Ureter (tissue), 1 donor: Measurements from ENCODE around the gene MAGEB2. TPM values are rescaled to one million over a fixed set of nuclear protein-coding genes. Genes with fewer than 3 reads are reported as not detected.
"Not testable (repeated sequence)": the region's sequence is repeated elsewhere in the genome, so short reads cannot be mapped to it uniquely, and the experiment has no call there.

Source experiments
- DNase-seq: peaks from one replicate; pipeline ENCODE4 v3.0.0-alpha.2; 2020; ENCODE audit warnings: low spot score
- total RNA-seq: library from RNA; stranded (reverse); gene quantifications from one replicate; pipeline ENCODE4 v1.2.4, GENCODE V29; 2023
- donor health status: DM: yes; HTN: yes; CAD: no.

The MAGEB2 gene, protein sequence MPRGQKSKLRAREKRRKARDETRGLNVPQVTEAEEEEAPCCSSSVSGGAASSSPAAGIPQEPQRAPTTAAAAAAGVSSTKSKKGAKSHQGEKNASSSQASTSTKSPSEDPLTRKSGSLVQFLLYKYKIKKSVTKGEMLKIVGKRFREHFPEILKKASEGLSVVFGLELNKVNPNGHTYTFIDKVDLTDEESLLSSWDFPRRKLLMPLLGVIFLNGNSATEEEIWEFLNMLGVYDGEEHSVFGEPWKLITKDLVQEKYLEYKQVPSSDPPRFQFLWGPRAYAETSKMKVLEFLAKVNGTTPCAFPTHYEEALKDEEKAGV
- total RNA-seq = not detected

DNA sequence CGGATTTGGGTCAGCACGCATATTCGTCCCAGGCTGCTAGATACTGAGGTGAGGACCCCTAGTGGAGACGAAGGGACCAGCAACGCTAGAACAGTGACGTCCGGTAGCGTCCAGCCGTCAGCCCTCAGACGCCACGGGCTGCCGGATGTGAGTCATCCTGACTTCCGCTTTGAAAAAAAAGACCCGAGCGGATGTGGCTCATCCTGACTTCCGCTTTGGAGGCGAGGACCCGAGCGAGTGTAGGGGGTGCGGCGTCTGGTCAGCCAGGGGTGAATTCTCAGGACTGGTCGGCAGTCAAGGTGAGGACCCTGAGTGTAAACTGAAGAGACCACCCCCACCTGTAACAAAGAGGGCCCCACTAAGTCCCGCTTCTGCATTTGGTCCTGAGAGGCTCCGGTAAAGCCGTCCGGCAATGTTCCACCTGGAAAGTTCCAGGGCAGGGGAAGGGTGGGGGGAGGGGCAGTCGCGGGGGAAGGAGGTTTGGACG lies at the start of gene MAGEB2:
TSS of gene MAGEB2 (plus strand) at position 207 of the 487 bp plus-strand sequence. CDS start 3,018 bp downstream, outside the sequence.
- no peak for DNase-seq

DNA sequence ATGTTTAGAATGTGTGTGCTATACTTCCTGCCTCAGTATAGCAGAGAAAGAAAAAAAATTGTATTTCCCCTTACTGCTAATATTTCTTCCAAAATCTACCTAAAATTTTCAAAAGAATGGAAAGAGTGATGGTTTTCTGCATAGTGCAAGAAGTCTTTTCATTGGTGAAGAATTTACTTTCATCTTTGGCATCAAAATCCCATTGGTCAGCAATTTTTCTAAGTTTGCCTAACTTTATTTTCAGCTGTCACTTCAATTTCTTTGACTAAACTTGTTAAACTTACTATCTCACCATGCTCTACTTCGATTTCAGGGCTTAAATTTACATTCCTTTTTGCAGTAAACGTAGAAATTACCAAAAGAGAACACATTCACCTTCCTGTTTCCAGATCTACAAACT lies 44.5 kb upstream of the MAGEB2 start:
- no peak for DNase-seq

DNA sequence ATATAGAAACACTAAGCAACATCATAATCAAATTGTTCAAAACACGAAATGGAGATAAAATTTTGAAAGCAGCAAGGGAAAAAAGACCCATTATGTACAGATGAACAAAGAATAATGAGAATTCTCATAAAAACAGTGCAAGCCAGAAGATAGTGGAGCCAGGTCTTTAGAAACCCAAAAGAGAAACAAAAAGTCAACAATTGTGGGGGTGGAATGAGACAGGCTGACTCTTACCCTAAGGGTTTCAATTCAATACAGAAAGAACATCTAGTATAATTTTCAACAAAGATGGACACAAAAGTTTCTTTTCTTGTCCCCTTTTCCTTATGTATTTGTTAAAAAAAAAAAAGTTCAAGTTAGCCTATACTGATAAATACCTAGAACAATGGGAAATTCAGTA lies 34.0 kb upstream of the MAGEB2 start:
- DNase-seq = no peak

DNA sequence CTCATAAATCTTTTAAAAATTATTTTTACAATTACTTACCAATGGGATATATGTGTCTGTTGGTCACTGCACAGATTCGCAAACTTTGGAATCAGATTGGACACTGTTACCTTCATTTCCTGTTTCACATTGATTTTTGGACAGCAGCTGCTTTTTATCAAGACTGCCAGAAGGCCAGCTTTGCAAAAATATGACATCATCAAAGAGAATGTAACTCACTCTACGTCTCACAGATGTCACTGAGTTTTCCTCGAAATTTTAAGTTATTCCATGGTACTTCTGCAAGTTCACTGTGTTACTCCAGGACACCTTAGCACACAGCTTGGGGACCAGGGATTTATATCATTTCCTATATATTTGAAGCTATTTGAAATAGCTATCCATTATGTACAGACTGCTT lies 31.8 kb upstream of the MAGEB2 start:
- no peak for DNase-seq

DNA sequence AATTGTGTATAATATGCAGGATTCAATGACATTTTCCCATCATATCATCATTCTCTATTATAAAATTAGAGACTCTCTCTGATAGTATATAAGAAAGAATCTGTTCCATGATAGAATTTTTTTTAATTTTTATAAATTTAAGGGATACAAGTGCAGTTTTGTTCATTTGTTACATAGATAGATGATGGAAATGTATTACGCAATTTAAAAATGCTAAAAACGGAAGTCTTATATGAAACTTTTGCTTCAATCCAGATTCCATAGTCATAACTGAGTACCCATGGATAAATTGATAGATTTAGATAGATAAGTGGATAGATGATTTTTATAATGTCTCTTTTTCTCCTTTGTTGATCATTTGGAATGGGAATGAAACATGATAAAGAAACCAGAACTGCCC lies 24.9 kb upstream of the MAGEB2 start:
- no peak for DNase-seq

DNA sequence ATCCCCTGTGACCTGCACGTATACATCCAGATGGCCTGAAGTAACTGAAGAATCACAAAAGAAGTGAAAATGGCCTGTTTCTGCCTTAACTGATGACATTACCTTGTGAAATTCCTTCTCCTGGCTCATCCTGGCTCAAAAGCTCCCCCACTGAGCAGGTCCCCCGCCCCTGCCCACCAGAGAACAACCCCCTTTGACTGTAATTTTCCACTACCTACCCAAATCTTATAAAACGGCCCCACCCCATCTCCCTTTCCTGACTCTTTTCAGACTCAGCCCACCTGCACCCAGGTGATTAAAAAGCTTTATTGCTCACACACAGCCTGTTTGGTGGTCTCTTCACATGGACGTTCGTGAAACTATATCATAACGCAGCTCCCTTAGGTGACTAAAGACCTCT lies 21.5 kb upstream of the MAGEB2 start:
- DNase-seq = not testable (repeated sequence)

DNA sequence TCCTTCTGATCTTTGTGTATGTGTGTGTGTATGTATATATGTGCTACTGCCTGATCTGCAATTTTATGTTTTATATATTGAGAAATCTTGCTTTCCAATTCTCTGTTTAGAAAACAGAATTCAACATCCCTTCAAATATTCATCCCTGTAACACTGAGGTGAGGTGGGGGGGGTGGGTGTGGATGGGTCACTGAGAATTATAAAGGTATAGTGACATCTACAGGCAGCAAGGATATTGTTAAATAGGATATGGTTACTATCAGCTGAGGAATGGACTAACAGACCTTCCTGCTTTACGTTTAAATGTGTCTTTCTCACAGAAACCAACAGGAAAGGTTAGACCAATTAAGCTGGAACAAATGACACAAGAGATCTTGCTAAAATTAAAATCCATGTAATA lies 19.0 kb upstream of the MAGEB2 start:
- no peak for DNase-seq

DNA sequence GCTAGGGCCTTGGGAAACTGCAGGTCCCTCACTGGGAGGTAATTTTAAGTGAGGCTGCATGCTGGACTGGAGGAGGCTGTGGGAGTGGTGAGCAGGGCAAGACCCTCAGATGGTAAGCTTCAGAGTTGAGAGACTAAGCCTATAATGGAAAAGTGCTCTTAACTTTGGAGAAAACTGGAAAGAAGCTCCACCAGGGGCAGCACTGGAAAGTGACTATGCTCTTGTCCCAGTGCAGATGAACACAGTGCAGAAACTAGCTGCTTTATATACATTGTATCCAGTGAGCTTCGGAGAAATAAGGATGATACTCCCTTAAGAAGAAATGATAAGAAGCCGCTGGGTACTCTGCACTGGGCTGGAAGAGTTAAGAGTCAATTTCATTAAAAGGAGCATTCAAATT lies 3.2 kb upstream of the MAGEB2 start:
- no peak for DNase-seq

DNA sequence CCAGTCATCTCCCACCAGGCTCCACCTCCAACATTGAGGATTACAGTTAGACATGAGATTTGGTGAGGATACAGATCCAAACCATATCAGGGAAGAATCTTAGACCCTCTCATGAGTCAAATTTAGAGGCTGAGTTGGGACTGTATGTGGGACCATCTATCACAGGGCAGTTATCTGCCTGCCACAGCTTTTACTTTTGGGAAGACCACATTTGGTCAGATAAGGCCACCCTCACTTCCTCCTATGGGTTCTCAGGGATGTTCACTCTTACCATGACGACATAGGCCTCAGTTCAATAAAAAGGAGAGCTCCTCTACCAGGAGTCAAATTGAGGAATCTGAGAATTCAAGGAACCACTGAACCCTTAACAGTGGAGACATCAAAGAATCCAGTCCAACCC lies 2.1 kb downstream of the MAGEB2 start:
- no peak for DNase-seq

DNA sequence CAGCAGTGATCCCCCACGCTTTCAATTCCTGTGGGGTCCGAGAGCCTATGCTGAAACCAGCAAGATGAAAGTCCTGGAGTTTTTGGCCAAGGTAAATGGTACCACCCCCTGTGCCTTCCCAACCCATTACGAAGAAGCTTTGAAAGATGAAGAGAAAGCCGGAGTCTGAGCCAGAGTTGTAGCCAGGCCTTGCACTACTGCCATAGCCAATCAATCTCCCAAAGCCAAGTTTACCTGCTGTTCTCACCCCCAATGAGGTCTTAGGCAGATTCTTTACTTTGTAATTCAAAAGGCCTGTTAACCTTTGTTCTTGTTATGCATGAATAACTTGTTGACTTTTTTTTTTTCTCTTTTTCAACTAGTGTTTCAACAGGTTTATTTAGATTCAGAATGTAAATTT lies 4.0 kb downstream of the MAGEB2 start:
- no peak for DNase-seq

DNA sequence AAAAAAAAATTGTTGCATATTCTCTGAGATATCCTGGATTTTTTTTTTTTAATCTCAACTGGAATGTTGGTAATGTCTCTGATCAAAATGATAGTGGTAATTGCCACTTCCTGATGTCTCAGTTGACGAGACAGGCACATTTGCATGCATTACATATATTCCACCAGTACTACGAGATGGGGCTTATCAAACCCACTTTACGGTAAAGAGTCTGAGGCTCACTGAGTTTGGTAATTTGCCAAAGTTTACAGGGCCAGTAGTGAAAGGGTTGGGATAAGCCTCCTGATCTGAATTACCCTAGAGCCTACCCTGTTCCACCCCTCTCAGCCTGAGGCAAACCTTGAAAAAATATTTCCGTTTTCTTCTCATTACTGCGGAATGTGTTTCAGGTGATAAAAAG lies 5.3 kb downstream of the MAGEB2 start:
- no peak for DNase-seq

DNA sequence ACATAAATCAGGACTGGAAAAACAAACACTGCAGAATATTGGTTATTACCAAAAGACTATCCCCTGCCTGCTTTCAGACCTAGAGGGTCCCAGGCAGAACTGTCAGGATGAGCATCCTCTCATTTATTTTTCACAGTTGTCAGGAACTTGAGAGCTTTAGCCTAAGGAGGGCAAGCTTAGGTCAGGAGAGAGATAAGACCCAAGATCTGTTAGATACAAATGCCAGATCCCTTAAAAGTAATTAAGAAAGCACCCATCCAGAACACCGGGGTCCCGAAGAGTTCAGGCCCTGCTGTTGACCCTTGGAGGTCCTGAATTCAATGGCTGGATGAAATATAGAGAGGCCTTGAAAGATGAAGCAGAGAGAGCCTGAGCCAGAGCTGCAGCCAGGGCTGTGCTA lies 9.2 kb downstream of the MAGEB2 start:
- DNase-seq = no peak

DNA sequence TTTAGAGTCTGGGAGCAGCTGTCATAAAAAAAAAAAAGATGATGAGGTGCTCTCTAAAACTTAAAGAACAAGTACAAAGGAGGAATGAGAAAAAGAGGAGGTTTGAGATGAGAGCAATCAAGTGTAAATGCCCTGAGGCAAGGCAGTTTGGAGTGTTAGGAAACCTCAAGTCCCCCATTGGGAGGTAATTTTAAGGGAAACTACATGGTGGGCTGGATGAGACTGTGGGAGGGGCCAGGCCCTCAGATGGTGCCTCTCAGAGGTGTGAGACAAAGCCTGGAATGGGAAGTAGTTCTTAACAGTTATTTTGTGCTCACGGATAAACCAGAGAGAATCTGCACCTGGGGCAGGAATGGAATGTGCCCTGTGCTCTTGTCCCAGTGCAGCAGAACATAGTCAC lies 13.2 kb downstream of the MAGEB2 start:
- DNase-seq = no peak

DNA sequence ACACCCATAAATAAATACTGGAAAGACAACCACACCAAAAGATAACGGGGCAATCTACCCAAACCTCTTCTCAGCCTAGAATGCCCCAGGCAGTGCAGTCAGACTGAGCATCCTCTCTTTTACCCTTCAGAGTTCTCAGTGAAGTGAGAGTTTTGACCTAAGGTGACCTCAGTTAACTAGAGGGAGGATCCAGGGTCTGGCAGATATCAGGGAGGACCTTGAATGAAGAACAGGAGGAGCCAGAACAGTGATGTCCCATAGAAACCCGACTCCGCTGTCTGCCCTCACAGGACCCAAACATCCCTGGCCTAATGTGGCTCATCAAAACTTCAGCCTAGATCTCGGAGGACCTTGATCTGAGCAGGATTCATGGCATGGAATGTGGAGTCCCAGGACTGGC lies 15.0 kb downstream of the MAGEB2 start, which contains the start of gene MAGEB3:
TSS of gene MAGEB3 (plus strand) at position 263 of the 400 bp plus-strand sequence. CDS start 5,268 bp downstream, outside the sequence.
- DNase-seq = no peak

DNA sequence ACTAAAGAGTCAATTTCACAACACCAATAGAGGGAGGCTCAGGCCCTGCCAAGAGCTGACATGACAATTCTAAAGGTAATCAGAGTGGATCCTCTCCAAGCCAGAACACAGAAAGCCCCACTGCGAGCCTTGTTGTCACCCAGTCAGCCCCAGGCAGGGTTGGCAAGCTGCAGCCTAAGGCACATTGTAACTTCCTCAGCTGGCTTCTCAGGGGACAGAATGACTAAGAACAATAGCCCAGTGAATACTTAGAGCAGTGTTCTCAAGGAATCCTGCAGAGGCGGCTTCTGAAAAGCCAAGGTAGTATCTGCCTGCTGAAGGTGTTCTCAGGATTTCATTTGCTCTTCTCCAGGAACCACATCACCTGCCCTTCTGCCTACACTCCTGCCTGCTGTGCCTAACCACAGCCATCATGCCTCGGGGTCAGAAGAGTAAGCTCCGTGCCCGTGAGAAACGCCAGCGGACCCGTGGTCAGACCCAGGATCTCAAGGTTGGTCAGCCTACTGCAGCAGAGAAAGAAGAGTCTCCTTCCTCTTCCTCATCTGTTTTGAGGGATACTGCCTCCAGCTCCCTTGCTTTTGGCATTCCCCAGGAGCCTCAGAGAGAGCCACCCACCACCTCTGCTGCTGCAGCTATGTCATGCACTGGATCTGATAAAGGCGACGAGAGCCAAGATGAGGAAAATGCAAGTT lies 26.5 kb downstream of the MAGEB2 start, which contains the start of gene MAGEB4:
TSS of gene MAGEB4 (plus strand) at position 277 of the 692 bp plus-strand sequence. CDS start at position 413, 136 bp downstream.
- DNase-seq = no peak

DNA sequence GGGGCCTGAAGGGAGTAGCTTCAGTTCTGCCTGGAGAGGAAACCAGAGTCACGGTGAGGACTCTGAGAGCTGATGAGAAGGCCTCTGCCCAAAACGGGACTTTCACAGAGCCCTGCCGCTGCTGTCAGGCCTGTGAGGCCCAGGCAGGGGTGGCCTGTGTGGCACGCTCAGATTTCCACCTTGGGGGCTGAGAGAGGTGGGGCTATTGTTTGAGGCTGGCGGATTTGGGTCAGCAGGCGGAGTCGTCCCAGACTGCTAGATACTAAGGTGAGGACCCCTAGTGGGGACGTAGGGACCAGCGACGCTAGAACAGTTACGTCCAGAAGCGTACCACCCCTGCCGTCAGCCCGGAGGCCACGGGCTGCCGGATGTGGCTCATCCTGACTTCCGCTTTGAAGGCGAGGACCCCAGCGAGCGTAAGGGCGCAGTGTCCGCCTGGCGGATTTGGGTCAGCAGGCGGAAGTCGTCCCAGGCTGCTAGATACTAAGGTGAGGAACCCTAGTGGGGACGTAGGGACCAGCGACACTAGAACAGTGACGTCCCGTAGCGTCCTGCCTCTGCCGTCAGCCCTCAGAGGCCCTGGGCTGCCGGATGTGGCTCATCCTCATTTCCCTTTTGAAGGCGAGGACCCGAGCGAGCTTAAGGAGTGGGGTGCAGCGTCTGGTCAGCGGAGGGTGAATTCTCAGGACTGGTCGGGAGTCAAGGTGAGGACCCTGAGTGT lies 31.6 kb downstream of the MAGEB2 start, which contains the start of gene MAGEB1:
TSS of gene MAGEB1 (plus strand) at position 378 of the 721 bp plus-strand sequence. CDS start 3,348 bp downstream, outside the sequence.
- no peak for DNase-seq

DNA sequence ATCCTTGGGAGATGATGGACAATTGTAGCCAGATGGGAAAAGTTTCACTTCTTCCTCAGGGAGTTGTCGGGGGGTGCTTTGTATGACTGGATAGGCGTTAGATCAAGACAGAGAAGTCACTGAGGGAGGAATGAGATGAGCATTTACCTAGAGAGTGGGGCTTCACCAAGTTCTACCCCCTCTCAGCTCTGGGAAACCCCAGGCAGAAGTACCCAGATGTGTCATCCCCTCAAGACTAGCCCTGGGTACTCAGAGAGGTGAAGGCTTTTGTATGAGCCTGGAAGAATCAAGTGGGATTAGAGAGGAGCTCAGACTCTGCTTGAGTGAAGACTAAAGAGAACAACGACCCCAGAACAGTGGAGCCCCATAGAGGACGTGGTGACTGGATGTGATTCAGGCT lies 33.5 kb downstream of the MAGEB2 start:
- no peak for DNase-seq

DNA sequence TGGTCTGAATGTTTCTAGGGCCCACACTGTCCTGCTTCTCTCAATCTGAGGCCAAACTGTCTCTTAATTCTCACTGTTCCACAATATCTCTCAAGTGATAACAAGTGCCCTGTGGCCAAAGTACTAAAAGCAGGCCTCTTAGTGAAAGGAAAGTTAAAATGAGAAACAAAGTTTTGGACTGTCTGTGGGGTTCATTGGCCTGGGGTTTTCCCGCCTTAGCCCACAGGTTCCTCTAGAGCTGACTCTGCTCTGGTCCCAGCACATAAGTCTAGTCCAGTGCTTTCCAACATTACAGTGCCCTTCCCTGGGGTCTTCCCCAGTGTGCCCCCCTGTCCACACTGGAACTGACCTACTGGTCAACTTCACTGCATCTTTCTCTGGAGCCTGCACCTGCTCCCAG lies 37.9 kb downstream of the MAGEB2 start:
- DNase-seq = no peak

DNA sequence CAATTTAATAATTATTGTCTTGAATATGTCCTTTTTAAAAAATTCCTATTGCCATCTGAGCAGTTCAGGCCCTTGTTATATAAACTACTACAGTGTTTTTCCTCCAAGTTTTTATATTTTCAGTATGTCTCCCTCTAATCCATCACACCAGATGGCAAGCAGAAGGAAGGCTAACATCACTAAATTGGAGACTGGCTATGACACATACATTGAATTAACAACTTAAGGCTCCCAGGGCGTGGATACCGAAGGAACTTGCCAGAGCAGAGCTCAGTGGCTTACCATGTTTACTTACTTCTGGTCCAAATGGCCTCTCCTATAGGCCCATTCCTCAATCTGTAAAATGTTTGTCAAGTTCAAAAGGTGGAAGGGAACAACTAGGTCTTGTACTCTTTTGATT lies 44.6 kb downstream of the MAGEB2 start:
- no peak for DNase-seq

DNA sequence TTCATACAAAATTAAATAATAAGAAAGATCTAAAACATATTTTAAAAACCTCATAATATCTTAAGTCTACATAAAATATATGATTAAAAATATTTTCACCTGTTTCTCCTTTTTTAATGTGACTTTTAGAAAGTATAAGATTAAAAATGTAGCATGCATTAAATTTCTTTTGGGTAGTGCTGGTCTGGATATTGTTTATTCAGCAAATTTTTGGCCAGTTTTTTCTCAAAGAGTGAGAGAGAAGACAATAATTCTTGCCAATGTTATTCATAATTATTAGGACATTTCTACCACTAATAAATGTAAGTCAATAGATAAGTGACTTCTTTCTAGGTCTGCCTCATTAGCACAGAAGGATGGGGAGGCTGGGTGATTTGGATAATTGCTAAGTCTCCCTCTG lies 45.6 kb downstream of the MAGEB2 start:
- no peak for DNase-seq

DNA sequence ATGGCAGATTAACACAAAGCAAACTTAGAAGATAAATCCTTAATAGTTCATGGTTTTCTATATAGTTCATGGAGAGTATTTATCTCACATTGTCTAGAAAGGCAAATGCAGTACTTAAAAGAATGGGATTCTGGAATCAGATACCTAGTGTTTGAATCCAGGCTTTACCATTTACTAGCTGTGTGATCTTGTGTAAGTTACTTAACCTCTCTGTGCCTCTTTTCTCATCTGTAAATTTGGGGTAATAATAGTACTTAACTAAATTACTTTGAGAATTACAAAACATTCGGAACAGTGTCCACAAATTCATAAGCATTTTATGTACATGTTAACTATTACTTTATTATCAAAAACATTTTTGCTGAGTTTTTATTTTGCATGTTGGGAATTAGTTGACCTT lies 47.4 kb downstream of the MAGEB2 start:
- DNase-seq = no peak
